CD14-positive monocyte (primary cell): ENCODE results near the gene ADCY7. TPM values are rescaled to one million over a fixed set of nuclear protein-coding genes. Genes with fewer than 3 reads are reported as not detected.

Source experiments
- DNase-seq, 3 donors: peaks; one replicate each; pipeline ENCODE4 v3.0.0-alpha.2; 2011 to 2022
- H2AFZ ChIP-seq: 2 replicates; pipeline ENCODE4 v1.6.0; 2012; ENCODE audit warnings: mild to moderate bottlenecking, low read depth, low read length, inconsistent platforms; ENCODE audit not compliant: insufficient read depth, poor library complexity, severe bottlenecking
- H3K27ac ChIP-seq, 2 donors: 1 replicate in 1 of 2; 2 replicates in 1 of 2; pipeline ENCODE4 v1.5.1; 2012 to 2013; ENCODE audit warnings: low read length in 2 of 2, control low read depth in 1 of 2, inconsistent platforms in 1 of 2, low read depth in 1 of 2, mild to moderate bottlenecking in 1 of 2
- H3K27me3 ChIP-seq, 2 donors: one replicate each; pipeline versions ENCODE4 v1.6.0 to v1.6.1; 2011 to 2013; ENCODE audit warnings: low read length in 2 of 2; ENCODE audit not compliant: control insufficient read depth in 2 of 2, insufficient read depth in 2 of 2
- H3K36me3 ChIP-seq, 2 donors: replicated peaks in 1 of 2; 1 replicate in 1 of 2; 2 replicates in 1 of 2; pipeline versions ENCODE4 v1.5.1 to v1.6.1; 2012 to 2013; ENCODE audit warnings: low read length in 2 of 2, control low read depth in 1 of 2, inconsistent platforms in 1 of 2, mild to moderate bottlenecking in 1 of 2; ENCODE audit not compliant: insufficient read depth in 2 of 2, control insufficient read depth in 1 of 2
- H3K4me1 ChIP-seq, 2 donors: 1 replicate in 1 of 2; 2 replicates in 1 of 2; pipeline versions ENCODE4 v1.5.1 to v1.6.1; 2012 to 2013; ENCODE audit warnings: low read length in 2 of 2, control low read depth in 1 of 2, inconsistent platforms in 1 of 2, mild to moderate bottlenecking in 1 of 2, moderate library complexity in 1 of 2; ENCODE audit not compliant: insufficient read depth in 2 of 2, control insufficient read depth in 1 of 2
- H3K4me2 ChIP-seq: replicated peaks from 2 replicates; pipeline ENCODE3; 2012; ENCODE audit warnings: low read length, moderate library complexity, mild to moderate bottlenecking; ENCODE audit not compliant: poor library complexity, severe bottlenecking; ENCODE audit errors: extremely low read depth
- H3K4me3 ChIP-seq, 3 experiments: fragments of 200-600 bp in 1 of 3; sonication (generic) in 1 of 3; replicated peaks in 1 of 3; 1 replicate in 2 of 3; 2 replicates in 1 of 3; pipeline ENCODE4 v1.5.1; 2011 to 2013; ENCODE audit warnings: low read length in 3 of 3, mild to moderate bottlenecking in 3 of 3, control low read depth in 2 of 3, low read depth in 2 of 3, inconsistent platforms in 1 of 3, moderate library complexity in 1 of 3
- H3K79me2 ChIP-seq: 2 replicates; pipeline ENCODE4 v1.6.0; 2012; ENCODE audit warnings: mild to moderate bottlenecking, control low read depth, inconsistent platforms, low read length, moderate library complexity; ENCODE audit not compliant: insufficient read depth
- H3K9ac ChIP-seq: 2 replicates; pipeline ENCODE4 v1.6.0; 2017; ENCODE audit warnings: low read length, mild to moderate bottlenecking; ENCODE audit not compliant: insufficient read depth, poor library complexity, severe bottlenecking
- H3K9me3 ChIP-seq, 2 donors: replicated peaks in 1 of 2; 1 replicate in 1 of 2; 2 replicates in 1 of 2; pipeline versions ENCODE4 v1.5.1 to v1.6.1; 2012 to 2013; ENCODE audit warnings: low read length in 2 of 2, control low read depth in 1 of 2; ENCODE audit not compliant: control insufficient read depth in 1 of 2, insufficient read depth in 1 of 2
- H4K20me1 ChIP-seq: 2 replicates; pipeline ENCODE4 v1.6.0; 2012; ENCODE audit warnings: mild to moderate bottlenecking, low read length, control low read depth, moderate library complexity; ENCODE audit not compliant: insufficient read depth
- H3K27ac Mint-ChIP-seq, 7 donors: one replicate each; pipeline ENCODE4 v1.8.0; 2020; ENCODE audit warnings: mild to moderate bottlenecking in 7 of 7, mixed read lengths in 7 of 7, moderate library complexity in 6 of 7, inconsistent platforms in 2 of 7
- H3K27me3 Mint-ChIP-seq, 3 donors: one replicate each; pipeline ENCODE4 v1.8.0; 2021 to 2022; ENCODE audit warnings: low read depth in 3 of 3, mild to moderate bottlenecking in 3 of 3, mixed read lengths in 3 of 3, moderate library complexity in 3 of 3, inconsistent platforms in 1 of 3
- H3K36me3 Mint-ChIP-seq, 2 donors: one replicate each; pipeline ENCODE4 v1.8.0; 2020; ENCODE audit warnings: mixed read lengths in 2 of 2, inconsistent platforms in 1 of 2, mild to moderate bottlenecking in 1 of 2
- H3K4me1 Mint-ChIP-seq: one replicate; pipeline ENCODE4 v1.8.0; 2020; ENCODE audit warnings: mild to moderate bottlenecking, mixed read lengths
- H3K4me3 Mint-ChIP-seq, 2 donors: one replicate each; pipeline ENCODE4 v1.8.0; 2020; ENCODE audit warnings: mild to moderate bottlenecking in 2 of 2, mixed read lengths in 2 of 2, moderate library complexity in 1 of 2
- H3K9me3 Mint-ChIP-seq, 7 donors: one replicate each; pipeline ENCODE4 v1.8.0; 2020 to 2022; ENCODE audit warnings: mixed read lengths in 7 of 7, mild to moderate bottlenecking in 6 of 7, moderate library complexity in 6 of 7, inconsistent platforms in 2 of 7
- WGBS: methylation state at CpG from one replicate; pipeline ENCODE4 v1.1.5; 2013; ENCODE audit warnings: missing lambda C conversion rate; ENCODE audit not compliant: insufficient coverage; 5-methylcytosine and 5-hydroxymethylcytosine counted together
- intact Hi-C, 2 donors: fragments of 100-400 bp; cut with micrococcal nuclease; formaldehyde crosslinking; loops; one replicate each; pipeline versions ENCODE4 v1.15.0 to v1.15.1; 2023
- polyA plus RNA-seq, 3 donors: library from polyadenylated mRNA; depleted of rRNA in 1 of 3; unstranded in 2 of 3; stranded (reverse) in 1 of 3; fragments of 300-500 nt in 2 of 3; fragments of >200 nt in 1 of 3; fragmentation: Illumina TruSeq in 2 of 3; gene quantifications; 1 replicate in 2 of 3; 2 replicates in 1 of 3; pipeline ENCODE4 v1.2.3, GENCODE V29; 2012 to 2021
- TF ChIP-seq, protein P1 (sequence below): fragments of 200-600 bp; IDR thresholded peaks from one replicate; pipeline ENCODE4 v1.8.0; 2022; ENCODE audit warnings: antibody characterized with exemption, mild to moderate bottlenecking

ADCY7 gene
- polyA plus RNA-seq, 3 donors, result 53.1 to 230 (median 91.5) TPM

- DNase-seq, result no peak
- peaks cover 91% of the 10 kb centered on the region for H3K4me1 Mint-ChIP-seq
Measured at GRCh38 chr16:50281391-50282009, 15.1 kb downstream of the ADCY7 start.

DNA sequence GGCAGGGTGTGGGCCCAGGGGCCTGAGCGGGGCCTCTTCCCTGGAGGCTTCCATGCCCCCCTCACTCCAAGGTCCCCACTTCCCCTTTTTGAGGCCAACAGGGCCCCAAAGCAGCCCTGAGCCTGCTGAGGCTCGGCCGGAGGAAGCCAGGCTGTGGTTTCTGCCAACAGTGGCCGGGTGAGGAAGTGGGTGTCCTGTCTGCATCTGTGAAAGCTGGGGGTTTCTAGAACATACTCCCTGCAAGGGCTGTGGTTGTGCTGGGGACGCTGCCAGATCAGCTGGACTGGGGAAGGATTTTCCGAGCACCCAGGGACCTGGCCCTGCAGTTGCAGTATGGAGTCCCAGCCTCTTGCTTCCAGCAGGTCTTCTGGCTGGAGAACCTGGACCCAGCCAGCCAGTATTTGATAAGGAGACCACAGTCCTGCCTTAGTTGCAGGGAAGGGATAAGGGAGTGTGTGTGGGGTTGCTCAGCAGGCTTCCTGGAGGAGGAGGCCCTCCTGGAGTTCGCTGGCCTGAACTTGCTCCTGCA, 15.7 kb downstream of the ADCY7 start:
- Histone ChIP-seq H3K27ac (peak overlapping the region; percentile 86 to 97), H3K79me2 (peaks cover 98% of the 10 kb centered on the region), H2AFZ (no peak overlapping the region), H3K36me3 (peaks cover 11 to 21% of the 10 kb centered on the region in 2 donors), H3K9me3 (no peaks in the 10 kb centered on the region), H3K4me2 (peak overlapping the region; percentile 97), H3K4me3 (peak overlapping the region; percentile 41 to 86 (median 55)), H3K4me1 (peaks cover 87 to 92% of the 10 kb centered on the region in 2 donors), H3K27me3 (no peaks in the 10 kb centered on the region), H3K9ac (peak overlapping the region; percentile 69), H4K20me1 (peaks cover 62% of the 10 kb centered on the region)
- peak; percentile 94 to 97 (median 94) for DNase-seq
- H3K36me3 Mint-ChIP-seq, result peaks cover 21 to 69% of the 10 kb centered on the region in 2 donors
- peak overlapping the region; percentile 93 to 100 (median 98) for H3K27ac Mint-ChIP-seq
- peaks cover 85% of the 10 kb centered on the region for H3K4me1 Mint-ChIP-seq
- 0% methylated on average over 6 of the region's 7 CpGs for WGBS
- intact Hi-C loops, result loop anchor here (1.0 to 5.0 kb wide), 4 partner anchors 11 to 35 kb away; no protein-coding TSS in a partner anchor
- peaks cover 0 to 4% (median 0%) of the 10 kb centered on the region in 7 donors for H3K9me3 Mint-ChIP-seq
- peak overlapping the region; percentile 74 to 90 for H3K4me3 Mint-ChIP-seq
- TF ChIP-seq, protein P1, sequence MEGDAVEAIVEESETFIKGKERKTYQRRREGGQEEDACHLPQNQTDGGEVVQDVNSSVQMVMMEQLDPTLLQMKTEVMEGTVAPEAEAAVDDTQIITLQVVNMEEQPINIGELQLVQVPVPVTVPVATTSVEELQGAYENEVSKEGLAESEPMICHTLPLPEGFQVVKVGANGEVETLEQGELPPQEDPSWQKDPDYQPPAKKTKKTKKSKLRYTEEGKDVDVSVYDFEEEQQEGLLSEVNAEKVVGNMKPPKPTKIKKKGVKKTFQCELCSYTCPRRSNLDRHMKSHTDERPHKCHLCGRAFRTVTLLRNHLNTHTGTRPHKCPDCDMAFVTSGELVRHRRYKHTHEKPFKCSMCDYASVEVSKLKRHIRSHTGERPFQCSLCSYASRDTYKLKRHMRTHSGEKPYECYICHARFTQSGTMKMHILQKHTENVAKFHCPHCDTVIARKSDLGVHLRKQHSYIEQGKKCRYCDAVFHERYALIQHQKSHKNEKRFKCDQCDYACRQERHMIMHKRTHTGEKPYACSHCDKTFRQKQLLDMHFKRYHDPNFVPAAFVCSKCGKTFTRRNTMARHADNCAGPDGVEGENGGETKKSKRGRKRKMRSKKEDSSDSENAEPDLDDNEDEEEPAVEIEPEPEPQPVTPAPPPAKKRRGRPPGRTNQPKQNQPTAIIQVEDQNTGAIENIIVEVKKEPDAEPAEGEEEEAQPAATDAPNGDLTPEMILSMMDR, result no peak
- no peaks in the 10 kb centered on the region for H3K27me3 Mint-ChIP-seq

More at GRCh38 chr16:50281391-50282009, 15.1 kb downstream of the ADCY7 start:
- Histone ChIP-seq H3K36me3 (peaks cover 7 to 15% of the 10 kb centered on the region in 2 donors), H3K9me3 (no peaks in the 10 kb centered on the region), H3K27me3 (no peaks in the 10 kb centered on the region), H3K4me1 (peaks cover 93 to 98% of the 10 kb centered on the region in 2 donors), H3K4me2 (peak overlapping the region; percentile 97), H2AFZ (no peak overlapping the region), H3K9ac (peak overlapping the region; percentile 69), H3K4me3 (peak overlapping the region; percentile 41 to 86 (median 55)), H3K27ac (peak overlapping the region; percentile 86 to 97), H3K79me2 (peaks cover 98% of the 10 kb centered on the region), H4K20me1 (peaks cover 56% of the 10 kb centered on the region)
- no peaks in the 10 kb centered on the region for H3K27me3 Mint-ChIP-seq
- peak overlapping the region; percentile 74 to 90 for H3K4me3 Mint-ChIP-seq
- peaks cover 0 to 4% (median 0%) of the 10 kb centered on the region in 7 donors for H3K9me3 Mint-ChIP-seq
- TF ChIP-seq, protein P1, result no peak
- 11% methylated on average over 18 of the region's 21 CpGs for WGBS
- H3K27ac Mint-ChIP-seq, result peak overlapping the region; percentile 93 to 100 (median 98)
- H3K36me3 Mint-ChIP-seq, result peaks cover 15 to 63% of the 10 kb centered on the region in 2 donors
- intact Hi-C loops, result loop anchor here (1.0 to 5.0 kb wide), 4 partner anchors 10 to 35 kb away; no protein-coding TSS in a partner anchor
